ENCODE results near the gene BTBD18. TPM values are rescaled to one million over a fixed set of nuclear protein-coding genes. Genes with fewer than 3 reads are reported as not detected.

BTBD18 gene
- total RNA-seq, 4 donors from 2014 or later: not detected

DNA sequence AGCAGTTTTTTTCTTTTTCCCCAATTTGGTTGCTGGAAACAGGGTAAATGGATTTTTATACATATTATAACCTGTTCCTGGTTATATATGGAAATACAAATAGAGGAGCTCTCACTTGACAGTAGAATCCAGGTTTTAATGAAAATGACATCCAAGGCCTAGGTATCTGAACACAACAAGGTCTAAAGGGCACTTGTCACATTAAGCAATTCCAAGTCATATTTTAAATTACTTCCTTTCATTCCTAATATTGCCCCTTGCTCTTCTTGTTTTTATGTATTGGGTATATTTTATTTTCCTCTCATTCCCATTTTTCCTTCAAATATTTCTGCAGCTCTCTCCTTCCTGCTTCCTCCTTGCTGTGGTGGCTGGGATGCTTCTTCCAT is 37.1 kb upstream of the BTBD18 start:
- Histone ChIP-seq H3K27me3 (no peaks in the 10 kb centered on the region), H3K4me3 (no peak overlapping the region), H3K36me3 (peaks cover 0 to 25% (median 14%) of the 10 kb centered on the region in 4 donors), H3K9me3 (no peaks in the 10 kb centered on the region), H3K4me1 (peaks cover 85 to 96% (median 92%) of the 10 kb centered on the region in 4 donors), H3K27ac (replicated peaks in 1 of 4) (peak overlapping the region in 3 of 4 donors; percentile 0 to 63 (median 35))
- TF ChIP-seq, protein P1, sequence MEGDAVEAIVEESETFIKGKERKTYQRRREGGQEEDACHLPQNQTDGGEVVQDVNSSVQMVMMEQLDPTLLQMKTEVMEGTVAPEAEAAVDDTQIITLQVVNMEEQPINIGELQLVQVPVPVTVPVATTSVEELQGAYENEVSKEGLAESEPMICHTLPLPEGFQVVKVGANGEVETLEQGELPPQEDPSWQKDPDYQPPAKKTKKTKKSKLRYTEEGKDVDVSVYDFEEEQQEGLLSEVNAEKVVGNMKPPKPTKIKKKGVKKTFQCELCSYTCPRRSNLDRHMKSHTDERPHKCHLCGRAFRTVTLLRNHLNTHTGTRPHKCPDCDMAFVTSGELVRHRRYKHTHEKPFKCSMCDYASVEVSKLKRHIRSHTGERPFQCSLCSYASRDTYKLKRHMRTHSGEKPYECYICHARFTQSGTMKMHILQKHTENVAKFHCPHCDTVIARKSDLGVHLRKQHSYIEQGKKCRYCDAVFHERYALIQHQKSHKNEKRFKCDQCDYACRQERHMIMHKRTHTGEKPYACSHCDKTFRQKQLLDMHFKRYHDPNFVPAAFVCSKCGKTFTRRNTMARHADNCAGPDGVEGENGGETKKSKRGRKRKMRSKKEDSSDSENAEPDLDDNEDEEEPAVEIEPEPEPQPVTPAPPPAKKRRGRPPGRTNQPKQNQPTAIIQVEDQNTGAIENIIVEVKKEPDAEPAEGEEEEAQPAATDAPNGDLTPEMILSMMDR (IDR thresholded peaks at IDR 0.05): no peak
- TF ChIP-seq EP300 (IDR thresholded peaks at IDR 0.05): no peak
- TF ChIP-seq POLR2AphosphoS5 (IDR thresholded peaks at IDR 0.05): no peak
- TF ChIP-seq POLR2A (IDR thresholded peaks at IDR 0.05; ENCODE audit: low read depth): no peak
- no peak for DNase-seq (ENCODE audit: extremely low spot score)
- intact Hi-C loops (cut with DNase I): no loop called here

DNA sequence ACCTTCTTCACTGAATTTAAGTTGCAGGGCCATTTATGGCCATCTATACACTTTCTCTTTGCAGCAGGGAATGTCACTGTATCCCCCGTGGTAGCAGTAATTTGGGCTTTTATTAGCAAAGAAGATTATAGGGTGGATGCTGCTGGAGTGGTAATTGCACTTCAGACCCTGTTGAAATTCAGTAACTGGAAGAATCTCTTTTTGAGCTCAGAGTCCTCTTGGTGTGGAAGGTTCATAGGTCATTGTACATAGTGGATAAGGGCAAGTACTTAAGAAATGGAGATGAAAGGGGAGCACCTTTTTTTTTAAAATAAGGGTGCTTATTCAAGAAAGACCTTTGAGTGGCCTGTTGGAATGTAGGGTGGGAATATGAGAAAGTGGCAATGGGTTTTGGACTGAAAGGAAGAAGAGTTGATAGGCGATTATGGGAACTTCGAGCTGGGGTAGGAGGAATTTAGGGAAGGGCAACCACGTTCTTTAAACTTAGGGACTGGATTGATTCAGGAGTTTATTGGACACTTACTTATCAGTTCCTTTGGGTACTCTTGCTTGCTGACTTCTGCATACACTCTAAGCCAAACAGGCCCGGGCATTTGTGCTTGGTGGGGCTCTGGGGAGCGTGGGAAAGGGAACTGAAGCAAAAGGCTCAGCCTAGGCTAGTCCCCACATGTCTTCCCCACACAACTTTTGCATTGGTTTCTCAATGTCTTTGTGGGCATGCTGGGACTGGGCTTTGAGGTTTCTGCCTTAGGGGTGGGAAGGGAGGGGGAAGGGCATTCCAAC is 36.5 kb upstream of the BTBD18 start:
- no peak for DNase-seq (ENCODE audit: extremely low spot score)
- WGBS: 63% methylated on average over 6 of the region's 6 CpGs
- Histone ChIP-seq H3K9me3 (no peaks in the 10 kb centered on the region), H3K4me3 (no peak overlapping the region), H3K4me1 (peaks cover 83 to 96% (median 92%) of the 10 kb centered on the region in 4 donors), H3K27ac (replicated peaks in 1 of 4) (peak overlapping the region; percentile 26 to 63 (median 43)), H3K27me3 (no peaks in the 10 kb centered on the region), H3K36me3 (peaks cover 0 to 19% (median 13%) of the 10 kb centered on the region in 4 donors)
- intact Hi-C loops (cut with DNase I): no loop called here
- no peak for TF ChIP-seq EP300 (IDR thresholded peaks at IDR 0.05)
- no peak for TF ChIP-seq POLR2A (IDR thresholded peaks at IDR 0.05; ENCODE audit: low read depth)
- TF ChIP-seq, protein P1 (IDR thresholded peaks at IDR 0.05): no peak
- TF ChIP-seq POLR2AphosphoS5 (IDR thresholded peaks at IDR 0.05): no peak

DNA sequence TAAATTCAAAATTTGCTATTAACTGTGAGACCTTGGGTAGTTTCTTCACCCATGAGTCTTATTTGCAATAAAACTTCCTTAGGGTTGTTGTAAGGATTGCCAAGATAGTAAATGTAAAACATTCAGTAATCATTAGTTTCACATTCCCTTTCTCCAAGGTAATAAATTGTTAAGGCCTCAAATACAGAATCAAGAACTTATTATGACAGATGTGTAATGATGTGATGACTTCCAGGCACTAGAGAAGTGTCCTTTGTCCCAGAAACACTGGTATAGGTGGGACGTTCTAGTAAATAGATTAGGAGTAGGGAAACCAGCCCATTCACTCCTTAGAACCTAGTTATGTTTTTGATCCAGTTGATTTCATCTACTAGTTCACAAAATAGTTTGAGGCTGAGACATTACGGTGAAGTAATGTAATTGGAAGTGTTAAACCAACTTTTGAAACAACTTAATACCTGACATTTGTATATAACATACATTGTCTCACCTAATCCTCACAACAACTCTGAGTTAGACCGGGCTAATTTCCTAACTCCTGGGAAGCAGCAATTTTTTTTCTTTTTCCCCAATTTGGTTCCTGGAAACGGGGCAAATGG is 35.5 kb upstream of the BTBD18 start:
- peaks cover 85 to 96% (median 92%) of the 10 kb centered on the region in 4 donors for H3K4me1 ChIP-seq
- no peak for TF ChIP-seq POLR2A (IDR thresholded peaks at IDR 0.05; ENCODE audit: low read depth)
- TF ChIP-seq POLR2AphosphoS5 (IDR thresholded peaks at IDR 0.05): no peak
- TF ChIP-seq, protein P1 (IDR thresholded peaks at IDR 0.05): no peak
- H3K4me3 ChIP-seq: no peak overlapping the region
- H3K27me3 ChIP-seq: no peaks in the 10 kb centered on the region
- no peak for DNase-seq (ENCODE audit: extremely low spot score)
- no peaks in the 10 kb centered on the region for H3K9me3 ChIP-seq
- H3K36me3 ChIP-seq: peaks cover 0 to 14% (median 10%) of the 10 kb centered on the region in 4 donors
- WGBS: 64% methylated on average over 4 of the region's 4 CpGs
- H3K27ac ChIP-seq (replicated peaks in 1 of 4): peak overlapping the region; percentile 26 to 63 (median 43)
- intact Hi-C loops (cut with DNase I): no loop called here

DNA sequence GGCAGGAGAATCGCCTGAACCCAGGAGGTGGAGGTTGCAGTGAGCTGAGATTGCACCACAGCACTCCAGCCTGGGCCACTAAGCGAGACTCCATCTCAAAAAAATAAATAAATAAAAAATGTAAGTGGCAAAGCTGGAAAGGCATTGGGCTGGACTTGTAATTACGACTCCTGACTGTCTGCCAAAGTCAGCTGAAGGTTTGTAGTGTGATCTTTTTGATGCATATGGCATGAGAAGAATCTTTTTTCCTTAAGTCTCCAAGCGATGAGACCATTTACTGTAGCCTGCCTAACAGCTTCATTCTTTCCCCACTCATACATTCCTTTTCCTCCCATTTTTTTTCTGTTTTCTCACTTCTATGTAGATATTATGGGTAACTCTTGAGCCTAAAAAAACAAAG is 34.8 kb upstream of the BTBD18 start:
- no peak for DNase-seq (ENCODE audit: extremely low spot score)
- Histone ChIP-seq H3K9me3 (no peaks in the 10 kb centered on the region), H3K36me3 (peaks cover 0 to 7% (median 4%) of the 10 kb centered on the region in 4 donors), H3K4me1 (peaks cover 85 to 96% (median 92%) of the 10 kb centered on the region in 4 donors), H3K4me3 (no peak overlapping the region), H3K27ac (replicated peaks in 1 of 4) (peak overlapping the region; percentile 26 to 63 (median 43)), H3K27me3 (no peaks in the 10 kb centered on the region)
- intact Hi-C loops (cut with DNase I): no loop called here
- TF ChIP-seq POLR2AphosphoS5 (IDR thresholded peaks at IDR 0.05) (no peak), POLR2A (IDR thresholded peaks at IDR 0.05; ENCODE audit: low read depth) (no peak), EP300 (IDR thresholded peaks at IDR 0.05) (no peak)
- 46% methylated on average over 4 of the region's 4 CpGs for WGBS

DNA sequence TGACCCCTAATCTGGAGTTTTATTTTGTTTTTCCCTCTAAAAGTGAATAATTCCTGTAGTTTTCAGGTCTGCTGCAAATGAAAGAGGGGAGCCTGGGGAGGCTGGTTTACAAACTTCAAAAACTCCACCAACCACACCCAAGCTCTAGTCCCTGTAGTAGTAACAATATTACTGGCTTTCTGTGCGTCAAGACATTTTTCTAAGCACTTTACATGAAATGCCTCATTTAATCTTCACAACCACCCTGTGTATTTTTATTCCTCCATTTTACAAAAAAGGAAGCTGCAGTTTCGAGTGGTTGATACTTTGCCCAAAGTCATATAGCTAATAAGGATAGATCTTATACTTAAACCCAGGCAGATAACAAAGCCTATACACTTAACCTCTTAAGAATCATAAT is 33.5 kb upstream of the BTBD18 start:
- TF ChIP-seq EP300 (IDR thresholded peaks at IDR 0.05) (no peak), POLR2AphosphoS5 (IDR thresholded peaks at IDR 0.05) (no peak), POLR2A (IDR thresholded peaks at IDR 0.05; ENCODE audit: low read depth) (no peak)
- TF ChIP-seq, protein P1 (IDR thresholded peaks at IDR 0.05): no peak
- WGBS: 51% methylated on average over 2 of the region's 2 CpGs
- intact Hi-C loops (cut with DNase I): no loop called here
- Histone ChIP-seq H3K4me1 (peaks cover 86 to 98% (median 94%) of the 10 kb centered on the region in 4 donors), H3K9me3 (no peaks in the 10 kb centered on the region), H3K4me3 (no peak overlapping the region), H3K27me3 (no peaks in the 10 kb centered on the region), H3K27ac (replicated peaks in 1 of 4) (peak overlapping the region in 2 of 4 donors; percentile 8 to 12), H3K36me3 (no peaks in the 10 kb centered on the region)
- no peak for DNase-seq (ENCODE audit: extremely low spot score)
